Upper lobe of left lung (tissue), 4 donors: ENCODE data around the gene NAGK.

Experiments used
- CTCF ChIP-seq, 6 experiments: fragments of 450-650 bp in 4 of 6; fragments of 200-600 bp in 2 of 6; sonication (generic) in 2 of 6; IDR thresholded peaks; one replicate each; pipeline ENCODE4 v1.5.1; 2016 to 2019; ENCODE audit warnings: antibody characterized with exemption in 6 of 6
- EP300 ChIP-seq, 4 donors: sonication (generic); formaldehyde crosslinking; IDR thresholded peaks; one replicate each; pipeline ENCODE4 v1.5.1; 2017; ENCODE audit warnings: antibody characterized with exemption in 4 of 4, control low read depth in 2 of 4
- POLR2A ChIP-seq, 4 donors: fragments of 450-650 bp; IDR thresholded peaks; one replicate each; pipeline ENCODE4 v1.5.1; 2016 to 2017; ENCODE audit warnings: antibody characterized with exemption in 4 of 4, mild to moderate bottlenecking in 2 of 4
- POLR2AphosphoS5 ChIP-seq, 2 donors: sonication (generic); formaldehyde crosslinking; IDR thresholded peaks; one replicate each; pipeline ENCODE4 v1.5.1; 2017; ENCODE audit warnings: antibody characterized with exemption in 2 of 2

- TF ChIP-seq CTCF (IDR thresholded peaks at IDR 0.05) (no peak), POLR2AphosphoS5 (IDR thresholded peaks at IDR 0.05) (no peak), EP300 (IDR thresholded peaks at IDR 0.05) (no peak), POLR2A (IDR thresholded peaks at IDR 0.05) (no peak)
Observed at GRCh38 chr2:71102981-71103681, 34.7 kb downstream of the NAGK start.
